Fibroblast of the aortic adventitia (primary cell): ENCODE measurements around the gene ZNF217. TPM values are rescaled to one million over a fixed set of nuclear protein-coding genes. Genes with fewer than 3 reads are reported as not detected.
"Not testable (repeated sequence)": the region's sequence is repeated elsewhere in the genome, so short reads cannot be mapped to it uniquely, and the experiment has no call there.

ENCODE experiments used
- DNase-seq: peaks from one replicate; pipeline ENCODE4 v3.0.0-alpha.2; 2010; ENCODE audit warnings: low read depth
- H3K4me3 ChIP-seq: 2 replicates; pipeline ENCODE4 v1.5.1; 2011; ENCODE audit warnings: low read depth, mild to moderate bottlenecking, control low read depth, low read length, moderate library complexity
- CTCF ChIP-seq: IDR thresholded peaks from 2 replicates; pipeline ENCODE4 v1.5.1; 2011; ENCODE audit warnings: mild to moderate bottlenecking, low read length, control low read depth, inconsistent platforms; ENCODE audit not compliant: insufficient read depth
- total RNA-seq: library from RNA; depleted of rRNA; stranded (reverse); fragments of >200 nt; gene quantifications from 2 replicates; pipeline ENCODE4 v1.2.3, GENCODE V29; 2012; ENCODE audit warnings: low replicate concordance

Gene ZNF217
- total RNA-seq, 1 donor = 32.3 TPM

- TF ChIP-seq CTCF = no peak
- H3K4me3 ChIP-seq = no peak overlapping the region
- no peak for DNase-seq
These were observed 14.4 kb upstream of the ZNF217 start for GRCh38 chr20:53608071-53608455.

- H3K4me3 ChIP-seq = no peak overlapping the region
- TF ChIP-seq CTCF = no peak
- DNase-seq = peak; percentile 92
These were observed 12.8 kb upstream of the ZNF217 start for GRCh38 chr20:53606364-53606985.

- not testable (repeated sequence) for H3K4me3 ChIP-seq, DNase-seq
These were observed 11.8 kb upstream of the ZNF217 start for GRCh38 chr20:53605401-53605800.

GRCh38 chr20:53604846-53605245 is 11.2 kb upstream of the ZNF217 start:
- not testable (repeated sequence) for DNase-seq, H3K4me3 ChIP-seq

- no peak for TF ChIP-seq CTCF
- no peak overlapping the region for H3K4me3 ChIP-seq
- no peak for DNase-seq
These were observed 9.0 kb upstream of the ZNF217 start for GRCh38 chr20:53602661-53603060.

GRCh38 chr20:53599910-53600632 is 6.4 kb upstream of the ZNF217 start:
- H3K4me3 ChIP-seq = no peak overlapping the region
- no peak for DNase-seq
- TF ChIP-seq CTCF = no peak

GRCh38 chr20:53599378-53599777 is 5.7 kb upstream of the ZNF217 start:
- TF ChIP-seq CTCF = no peak
- no peak for DNase-seq

GRCh38 chr20:53599044-53599362 is 5.4 kb upstream of the ZNF217 start:
- no peak for DNase-seq
- H3K4me3 ChIP-seq = no peak overlapping the region
- TF ChIP-seq CTCF = no peak

More at GRCh38 chr20:53599378-53599777, 5.7 kb upstream of the ZNF217 start:
- H3K4me3 ChIP-seq = no peak overlapping the region
